NCI-H1048 (cell line): ENCODE data around the gene ITGB4.

Experiments
- DNase-seq: peaks from one replicate; lab custom pipeline; 2025; lab: John Stamatoyannopoulos, UW

ITGB4 gene

DNA sequence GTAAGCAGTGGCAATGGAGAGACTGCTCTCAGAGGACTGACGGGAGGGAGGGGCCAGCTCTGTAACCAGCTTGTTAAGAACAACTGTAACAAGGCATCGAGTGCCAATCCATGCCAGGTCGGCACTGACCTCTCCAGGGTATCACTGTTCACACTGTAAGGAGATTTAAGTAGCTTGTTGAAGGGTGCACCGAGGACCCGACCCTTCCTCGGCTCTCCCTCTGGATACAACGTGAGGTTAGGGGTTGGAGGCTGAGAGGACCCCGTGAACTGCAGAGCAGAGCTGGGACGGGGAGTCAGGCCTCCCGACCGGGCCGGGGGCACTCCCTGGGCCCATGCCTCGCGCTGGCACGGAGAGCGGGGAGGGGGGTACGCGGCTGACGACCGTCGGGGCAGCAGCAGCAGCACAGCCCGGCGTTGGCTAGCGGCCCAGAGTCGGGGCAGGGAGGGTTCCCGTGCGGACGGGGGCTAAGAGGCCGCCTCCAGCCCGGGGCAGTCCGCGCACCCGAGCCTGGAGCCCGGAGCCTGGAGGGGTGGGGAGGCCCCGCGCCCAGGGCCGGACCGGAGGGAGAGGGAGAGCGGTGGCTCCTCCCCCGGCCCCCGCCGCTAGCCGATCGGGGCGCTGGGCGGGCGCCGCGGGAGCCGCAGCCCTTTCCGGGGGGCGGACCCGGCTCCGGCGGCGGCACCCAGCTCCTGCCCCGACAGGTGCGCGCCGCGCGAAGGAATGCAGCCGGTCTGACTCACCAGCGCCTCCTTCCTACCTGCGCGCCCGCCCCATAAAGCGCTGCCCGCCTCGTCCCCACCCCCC, at the start of gene ITGB4:
TSS of gene ITGB4 (plus strand) at position 804 of the 807 bp plus-strand sequence. CDS start 3,245 bp downstream, outside the sequence.
- peak; percentile 59 for DNase-seq

GRCh38 chr17:75672011-75672410, 49.2 kb upstream of the ITGB4 start:
- no peak for DNase-seq

GRCh38 chr17:75673487-75673886, 47.8 kb upstream of the ITGB4 start:
- DNase-seq, result no peak

GRCh38 chr17:75676461-75676860, 44.8 kb upstream of the ITGB4 start:
- no peak for DNase-seq

GRCh38 chr17:75679706-75680211, 41.5 kb upstream of the ITGB4 start:
- DNase-seq, result no peak

DNA sequence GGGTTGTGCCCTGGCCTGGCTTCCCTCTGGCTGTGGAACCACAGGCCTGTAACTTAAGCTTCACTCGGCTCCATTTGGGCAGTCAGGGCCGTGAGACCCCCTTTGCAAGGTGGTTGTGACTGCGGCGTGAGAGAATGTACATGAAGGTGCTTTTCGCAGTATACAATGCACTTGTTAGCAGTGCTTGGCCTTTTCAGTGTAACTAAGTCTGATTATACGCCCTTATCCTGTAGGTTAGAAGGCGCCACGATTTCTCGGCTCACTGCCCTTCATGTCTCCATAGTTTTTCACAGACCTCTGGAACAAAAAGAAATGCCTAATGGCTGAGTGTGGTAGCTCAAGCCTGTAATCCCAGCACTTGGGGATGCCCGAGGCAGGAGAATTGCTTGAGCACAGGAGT, 40.8 kb upstream of the ITGB4 start:
- no peak for DNase-seq

GRCh38 chr17:75681289-75681688, 40.0 kb upstream of the ITGB4 start:
- no peak for DNase-seq

- no peak for DNase-seq
These were observed 37.7 kb upstream of the ITGB4 start for GRCh38 chr17:75683583-75683982.

DNA sequence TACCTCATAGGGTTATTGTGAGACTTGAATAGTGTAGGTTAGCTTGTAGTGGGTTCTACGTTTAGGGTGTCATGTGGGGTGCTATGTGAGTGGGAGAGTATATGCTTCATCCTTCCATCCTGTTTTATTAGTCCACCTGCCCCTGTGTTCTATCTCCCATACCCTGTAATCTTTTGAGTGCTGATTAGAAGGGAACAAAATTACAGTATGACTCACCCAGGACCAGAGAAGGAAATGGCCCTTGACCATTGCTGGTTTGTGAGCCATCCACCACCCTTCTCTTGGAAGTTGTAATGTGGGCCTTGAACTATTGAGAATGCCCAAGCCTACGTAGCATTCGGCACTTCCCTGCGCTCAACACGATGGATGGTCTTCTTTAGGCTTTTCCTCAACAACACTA, 37.0 kb upstream of the ITGB4 start:
- DNase-seq, result no peak

- DNase-seq, result no peak
These were observed 36.3 kb upstream of the ITGB4 start for GRCh38 chr17:75684924-75685323.

GRCh38 chr17:75685499-75685898, 35.8 kb upstream of the ITGB4 start:
- DNase-seq, result no peak

- no peak for DNase-seq
These were observed 32.9 kb upstream of the ITGB4 start for GRCh38 chr17:75688209-75688825.

DNA sequence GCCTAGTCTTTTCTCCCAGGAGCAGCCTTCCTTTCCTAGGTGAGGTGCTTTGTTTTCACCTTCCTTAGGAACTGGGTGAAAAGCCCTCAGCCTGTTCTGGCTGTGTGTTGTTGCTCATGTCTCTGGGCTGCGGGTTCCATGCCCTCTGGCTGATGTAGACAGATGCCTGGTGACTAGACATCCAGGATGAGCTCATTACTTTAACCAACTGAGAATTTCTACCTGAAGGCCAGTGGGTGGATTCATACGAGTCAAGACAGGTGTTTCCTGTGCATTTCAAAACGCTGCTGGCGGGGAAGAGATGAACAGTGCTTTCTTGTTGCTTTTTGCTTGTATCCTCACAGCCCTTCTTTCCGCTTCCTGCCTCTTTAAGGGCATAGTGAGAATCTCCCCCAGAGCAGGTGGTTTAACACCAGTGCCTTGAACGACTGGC, 31.8 kb upstream of the ITGB4 start:
- no peak for DNase-seq

DNA sequence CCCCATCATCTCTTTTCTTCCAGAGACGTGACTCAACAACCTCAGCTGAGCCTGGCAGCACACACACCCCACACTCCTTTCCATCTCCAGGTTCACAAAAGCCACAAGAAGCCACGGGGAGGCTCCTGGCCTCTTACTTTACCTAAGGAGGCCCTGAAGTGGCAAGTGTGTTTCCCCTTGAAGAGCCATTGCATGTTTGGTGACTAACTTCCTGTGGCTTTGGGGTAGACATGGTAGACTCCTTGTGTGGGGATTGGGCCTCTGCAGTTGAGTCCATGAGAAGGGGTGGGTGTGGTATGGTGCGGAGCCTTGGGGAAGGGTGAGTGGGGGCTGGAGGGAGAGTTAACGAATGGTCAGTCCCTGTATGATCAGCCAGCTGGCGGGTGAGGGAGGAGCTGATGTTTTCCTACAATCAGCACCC, 29.9 kb upstream of the ITGB4 start:
- no peak for DNase-seq

DNA sequence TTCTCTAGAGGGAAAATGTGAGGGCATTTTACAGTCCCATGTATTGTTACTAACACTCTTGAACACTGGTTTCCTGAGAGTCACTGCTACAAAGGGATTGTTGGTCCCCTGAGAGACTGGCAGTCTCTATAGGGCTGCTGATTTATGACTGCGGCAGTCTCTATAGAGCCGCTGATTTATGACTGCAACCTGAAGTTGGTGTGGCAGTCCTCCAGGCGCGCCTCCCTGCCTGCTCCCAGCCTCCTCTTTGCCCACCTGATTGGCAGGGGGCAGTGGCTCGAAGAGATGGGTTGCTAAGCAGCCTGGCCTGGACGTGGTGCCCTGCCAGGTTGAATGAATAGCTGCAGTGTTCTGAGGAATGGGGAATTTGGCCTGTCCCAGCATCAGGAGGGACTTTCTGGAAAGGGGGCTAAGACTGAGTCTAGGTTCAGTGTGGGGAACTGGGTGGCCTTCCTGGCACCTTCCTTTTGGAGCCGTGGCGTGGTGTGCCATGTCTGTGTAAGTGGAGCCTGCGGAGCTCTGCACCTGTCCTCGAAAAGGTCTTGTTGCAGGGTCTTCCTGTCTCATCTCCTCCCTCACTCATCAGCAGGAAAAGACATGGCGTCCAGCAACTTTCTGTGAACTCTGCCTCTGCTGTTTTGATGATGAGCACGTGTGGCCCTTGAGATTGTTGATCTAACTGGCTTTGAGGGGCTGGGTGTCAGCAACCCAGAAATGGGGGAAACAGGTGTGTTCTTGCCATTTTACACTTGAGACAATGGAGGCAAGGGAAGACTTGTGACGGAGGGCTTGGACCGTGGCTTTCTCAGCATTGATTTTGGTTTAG, 29.2 kb upstream of the ITGB4 start:
- no peak for DNase-seq

- DNase-seq, result no peak
These were observed 28.3 kb upstream of the ITGB4 start for GRCh38 chr17:75692976-75693375.

GRCh38 chr17:75693500-75694481, 27.5 kb upstream of the ITGB4 start:
- no peak for DNase-seq

DNA sequence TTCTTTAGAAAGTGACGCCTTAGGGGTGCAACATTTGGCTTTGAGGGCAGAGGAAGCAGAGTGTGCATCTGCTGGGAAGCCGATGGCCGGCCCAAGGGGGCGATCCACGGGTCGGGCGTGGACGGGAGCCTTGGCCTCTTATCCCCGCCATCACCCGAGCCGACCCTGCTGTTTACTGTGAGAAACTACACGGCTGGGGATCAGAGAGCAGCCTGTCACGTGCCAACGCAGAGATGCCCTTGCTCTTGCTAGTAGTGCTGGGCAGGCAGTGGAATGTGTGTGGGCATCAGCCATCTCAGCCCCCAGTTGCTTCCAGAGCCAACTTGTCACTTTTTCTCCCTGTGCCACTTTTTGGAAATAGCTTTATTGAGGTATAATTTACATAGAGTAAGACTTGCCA, 26.7 kb upstream of the ITGB4 start:
- DNase-seq, result no peak

- no peak for DNase-seq
These were observed 26.0 kb upstream of the ITGB4 start for GRCh38 chr17:75695141-75695829.

DNA sequence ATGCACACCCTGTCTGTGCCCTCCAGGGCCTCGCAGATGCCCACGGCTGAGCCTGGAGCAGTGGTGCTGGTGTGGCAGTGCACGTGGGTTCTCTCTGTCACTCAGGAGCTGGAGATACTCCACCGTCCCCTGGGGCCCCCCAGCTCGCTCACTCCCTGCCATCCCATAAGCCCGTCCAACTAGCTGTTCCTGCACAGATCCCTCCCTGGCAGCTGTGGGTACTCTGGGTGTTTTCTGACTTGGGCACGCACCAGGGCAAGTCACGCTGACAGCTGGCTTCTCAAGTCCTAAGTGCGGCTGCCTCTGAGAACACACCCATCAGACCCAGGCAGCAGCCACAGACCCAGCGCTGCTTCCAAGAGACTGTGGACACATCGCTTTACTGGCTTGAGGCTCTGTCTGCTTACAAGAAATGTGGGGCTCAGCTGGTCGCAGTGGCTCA, 25.4 kb upstream of the ITGB4 start:
- DNase-seq, result no peak
